ENCODE data around the gene IFNK.

Gene IFNK

GRCh38 chr9:27519466-27520465, 4.3 kb upstream of the IFNK start:
- TF ChIP-seq CTCF (conservative IDR thresholded peaks at IDR 0.05; ENCODE audit: low read depth, low read length): no peak
- no peaks in the 10 kb centered on the region for H3K27me3 ChIP-seq (ENCODE audit: insufficient read depth, low read depth)
- no peak overlapping the region for H3K4me2 ChIP-seq
- H3K4me3 ChIP-seq (IDR thresholded peaks at IDR 0.05; ENCODE audit: insufficient read depth, low read depth, low read length): no peak overlapping the region
- no peaks in the 10 kb centered on the region for H3K79me2 ChIP-seq (ENCODE audit: insufficient read depth, low read depth)
- H3K4me1 ChIP-seq (ENCODE audit: low read depth, poor library complexity, severe bottlenecking): no peaks in the 10 kb centered on the region
- H3K27ac ChIP-seq: no peak overlapping the region
- H2AFZ ChIP-seq (ENCODE audit: low read depth): no peak overlapping the region
- no peaks in the 10 kb centered on the region for H4K20me1 ChIP-seq (ENCODE audit: insufficient read depth)
- H3K36me3 ChIP-seq (ENCODE audit: insufficient read depth): no peaks in the 10 kb centered on the region
- H3K9ac ChIP-seq: no peak overlapping the region

GRCh38 chr9:27520986-27521385, 3.1 kb upstream of the IFNK start:
- Histone ChIP-seq H3K4me2 (no peak overlapping the region), H3K79me2 (ENCODE audit: insufficient read depth, low read depth) (no peaks in the 10 kb centered on the region), H3K27me3 (ENCODE audit: insufficient read depth, low read depth) (no peaks in the 10 kb centered on the region; the same call in 1 of the 2 replicates), H2AFZ (ENCODE audit: low read depth) (no peak overlapping the region), H3K4me3 (IDR thresholded peaks at IDR 0.05; ENCODE audit: insufficient read depth, low read depth, low read length) (no peak overlapping the region), H3K4me1 (ENCODE audit: low read depth, poor library complexity, severe bottlenecking) (no peaks in the 10 kb centered on the region), H3K27ac (no peak overlapping the region), H3K9ac (no peak overlapping the region), H4K20me1 (ENCODE audit: insufficient read depth) (no peaks in the 10 kb centered on the region), H3K36me3 (ENCODE audit: insufficient read depth) (no peaks in the 10 kb centered on the region)
- no peak for TF ChIP-seq CTCF (conservative IDR thresholded peaks at IDR 0.05; ENCODE audit: low read depth, low read length)

DNA sequence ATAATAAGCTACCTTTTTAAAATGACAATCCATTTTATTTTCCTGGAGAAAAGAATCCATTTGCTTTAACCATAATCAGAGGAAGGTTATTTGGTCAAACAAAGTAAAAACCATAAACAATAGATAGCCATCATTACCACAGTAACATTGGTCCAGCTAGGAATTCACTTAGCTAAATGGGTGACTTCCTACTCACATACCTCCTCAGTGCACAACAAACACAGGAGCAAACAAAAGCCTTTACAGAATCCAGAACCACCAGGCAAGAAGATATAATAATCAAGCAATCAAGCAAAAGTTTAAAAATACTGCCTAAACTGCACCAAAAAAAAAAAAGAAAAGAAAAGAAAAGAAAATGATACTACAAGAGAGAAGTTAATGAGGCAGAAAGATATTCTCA, 949 bp upstream of the IFNK start:
- Histone ChIP-seq H3K4me1 (ENCODE audit: low read depth, poor library complexity, severe bottlenecking) (no peaks in the 10 kb centered on the region), H3K27me3 (ENCODE audit: insufficient read depth, low read depth) (peaks cover 2% of the 10 kb centered on the region; the same call in 1 of the 2 replicates), H4K20me1 (ENCODE audit: insufficient read depth) (no peaks in the 10 kb centered on the region), H3K4me3 (IDR thresholded peaks at IDR 0.05; ENCODE audit: insufficient read depth, low read depth, low read length) (no peak overlapping the region), H2AFZ (ENCODE audit: low read depth) (no peak overlapping the region), H3K9ac (no peak overlapping the region), H3K36me3 (ENCODE audit: insufficient read depth) (no peaks in the 10 kb centered on the region), H3K79me2 (ENCODE audit: insufficient read depth, low read depth) (no peaks in the 10 kb centered on the region), H3K27ac (no peak overlapping the region), H3K4me2 (no peak overlapping the region)
- no peak for TF ChIP-seq CTCF (conservative IDR thresholded peaks at IDR 0.05; ENCODE audit: low read depth, low read length)

DNA sequence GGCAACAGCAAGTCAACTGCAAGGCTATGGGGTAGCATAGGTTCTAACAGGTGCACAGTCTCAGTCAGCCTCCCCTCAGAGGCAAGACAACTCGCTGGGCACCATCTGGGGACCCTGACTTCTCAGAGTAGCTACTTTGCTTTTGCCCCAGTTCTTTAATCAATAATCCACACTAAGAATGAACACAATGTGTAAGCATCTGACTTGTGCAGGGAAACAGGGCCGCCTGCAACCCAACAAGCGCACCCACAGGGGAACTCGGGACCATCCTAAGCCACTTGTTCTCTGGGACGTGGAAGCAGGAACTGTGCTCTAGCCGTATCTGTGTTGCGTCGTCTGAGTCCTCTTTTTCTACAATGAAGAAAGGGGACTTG, 3.6 kb downstream of the IFNK start:
- Histone ChIP-seq H3K79me2 (ENCODE audit: insufficient read depth, low read depth) (no peaks in the 10 kb centered on the region), H3K9ac (no peak overlapping the region), H3K4me2 (no peak overlapping the region), H3K36me3 (ENCODE audit: insufficient read depth) (no peaks in the 10 kb centered on the region), H3K27me3 (ENCODE audit: insufficient read depth, low read depth) (peaks cover 2% of the 10 kb centered on the region; the same call in 1 of the 2 replicates), H3K4me1 (ENCODE audit: low read depth, poor library complexity, severe bottlenecking) (no peaks in the 10 kb centered on the region), H3K4me3 (IDR thresholded peaks at IDR 0.05; ENCODE audit: insufficient read depth, low read depth, low read length) (no peak overlapping the region), H3K27ac (no peak overlapping the region), H4K20me1 (ENCODE audit: insufficient read depth) (no peaks in the 10 kb centered on the region), H2AFZ (ENCODE audit: low read depth) (no peak overlapping the region)
- no peak for TF ChIP-seq CTCF (conservative IDR thresholded peaks at IDR 0.05; ENCODE audit: low read depth, low read length)
